ENCODE data around the gene RAB18.
"Not testable (repeated sequence)": the region's sequence is repeated elsewhere in the genome, so short reads cannot be mapped to it uniquely, and the experiment has no call there.

RAB18 gene

DNA sequence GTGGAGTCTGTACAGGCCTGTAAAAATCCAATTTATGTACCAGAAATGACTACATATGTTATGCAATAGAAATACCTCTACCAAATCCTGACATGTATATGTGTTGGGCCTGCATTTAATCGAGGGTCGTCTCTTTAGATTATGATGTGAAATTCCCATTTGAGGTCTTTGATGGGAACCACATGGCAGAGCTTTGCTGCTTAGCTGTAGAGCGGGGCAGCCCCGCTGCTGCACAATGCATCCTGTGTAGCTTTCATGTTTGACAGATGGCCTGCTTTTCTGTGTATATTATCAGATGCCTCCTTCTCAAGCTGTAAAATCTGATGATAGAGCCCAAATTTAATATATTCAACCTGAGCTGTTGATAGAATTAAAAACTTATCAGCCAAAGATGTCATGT is 65.8 kb downstream of the RAB18 start:
- in situ Hi-C loops (cut with MboI; ENCODE audit: low sequenced_read_pairs, unreplicated experiment) = loop anchor here (25.0 kb wide), 1 partner anchor 817 kb away; no protein-coding TSS in a partner anchor
- DNase-seq (ENCODE audit: low spot score) = no peak
- TF ChIP-seq, protein P1, sequence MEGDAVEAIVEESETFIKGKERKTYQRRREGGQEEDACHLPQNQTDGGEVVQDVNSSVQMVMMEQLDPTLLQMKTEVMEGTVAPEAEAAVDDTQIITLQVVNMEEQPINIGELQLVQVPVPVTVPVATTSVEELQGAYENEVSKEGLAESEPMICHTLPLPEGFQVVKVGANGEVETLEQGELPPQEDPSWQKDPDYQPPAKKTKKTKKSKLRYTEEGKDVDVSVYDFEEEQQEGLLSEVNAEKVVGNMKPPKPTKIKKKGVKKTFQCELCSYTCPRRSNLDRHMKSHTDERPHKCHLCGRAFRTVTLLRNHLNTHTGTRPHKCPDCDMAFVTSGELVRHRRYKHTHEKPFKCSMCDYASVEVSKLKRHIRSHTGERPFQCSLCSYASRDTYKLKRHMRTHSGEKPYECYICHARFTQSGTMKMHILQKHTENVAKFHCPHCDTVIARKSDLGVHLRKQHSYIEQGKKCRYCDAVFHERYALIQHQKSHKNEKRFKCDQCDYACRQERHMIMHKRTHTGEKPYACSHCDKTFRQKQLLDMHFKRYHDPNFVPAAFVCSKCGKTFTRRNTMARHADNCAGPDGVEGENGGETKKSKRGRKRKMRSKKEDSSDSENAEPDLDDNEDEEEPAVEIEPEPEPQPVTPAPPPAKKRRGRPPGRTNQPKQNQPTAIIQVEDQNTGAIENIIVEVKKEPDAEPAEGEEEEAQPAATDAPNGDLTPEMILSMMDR (IDR thresholded peaks at IDR 0.05; ENCODE audit: borderline replicate concordance, control extremely low read depth, extremely low read depth, insufficient read depth, missing control alignments) = no peak

DNA sequence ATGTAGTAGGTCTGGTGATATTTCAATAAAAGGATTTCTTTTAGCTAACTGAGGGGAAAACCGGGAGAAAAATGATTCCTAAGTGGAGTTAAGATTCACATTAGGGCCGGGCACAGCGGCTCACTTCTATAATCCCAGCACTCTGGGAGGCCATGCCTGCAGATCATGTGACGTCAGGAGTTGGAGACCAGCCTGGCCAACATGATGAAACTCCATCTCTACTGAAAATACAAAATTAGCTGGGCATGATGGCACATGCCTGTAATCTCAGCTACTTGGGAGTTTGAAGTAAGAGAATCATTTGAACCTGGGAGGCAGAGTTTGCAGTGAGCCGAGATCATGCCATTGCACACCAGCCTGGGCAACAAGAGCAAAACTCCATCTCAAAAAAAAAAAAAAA is 72.9 kb downstream of the RAB18 start:
- in situ Hi-C loops (cut with MboI; ENCODE audit: low sequenced_read_pairs, unreplicated experiment); DNase-seq (ENCODE audit: low spot score): not testable (repeated sequence)

DNA sequence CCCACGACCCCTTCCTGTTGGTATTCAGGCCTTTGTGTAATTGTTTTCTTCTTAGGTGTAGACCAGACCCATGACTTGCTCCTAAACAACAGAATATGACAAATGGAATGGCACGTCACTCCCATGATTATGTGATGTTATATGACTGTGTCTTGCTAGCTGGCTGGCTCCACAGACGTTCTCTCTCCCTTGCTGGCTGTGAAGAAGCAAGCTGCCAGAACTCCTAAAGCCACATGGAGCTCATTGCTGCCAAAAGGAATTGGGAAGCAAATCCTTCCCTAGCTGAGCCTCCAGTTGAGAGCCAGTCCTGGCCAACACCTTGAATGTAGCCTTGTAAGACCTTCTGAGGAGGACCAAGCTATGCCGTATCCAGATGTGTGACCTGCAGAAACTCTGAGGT is 74.2 kb downstream of the RAB18 start:
- in situ Hi-C loops (cut with MboI; ENCODE audit: low sequenced_read_pairs, unreplicated experiment) = no loop called here
- DNase-seq (ENCODE audit: low spot score) = no peak
- TF ChIP-seq, protein P1 (IDR thresholded peaks at IDR 0.05; ENCODE audit: borderline replicate concordance, control extremely low read depth, extremely low read depth, insufficient read depth, missing control alignments) = no peak

DNA sequence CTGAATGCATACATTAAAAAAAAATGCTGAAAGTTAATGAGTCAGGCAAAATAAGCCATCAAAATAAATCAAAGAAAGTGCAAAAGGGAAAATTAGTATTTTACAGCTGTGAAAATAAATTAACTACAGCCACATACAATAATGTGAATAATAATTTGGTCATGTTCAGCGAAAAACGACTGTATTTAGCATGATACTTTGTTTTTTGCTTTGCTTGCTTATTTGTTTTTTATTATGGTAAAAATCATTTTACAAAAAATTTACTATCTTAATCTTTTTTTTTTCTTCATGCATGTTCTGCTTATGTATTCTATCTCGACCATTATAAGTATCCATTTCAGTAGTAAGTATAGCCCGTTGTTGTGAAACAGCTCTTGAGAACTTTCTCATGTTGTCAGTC is 77.1 kb downstream of the RAB18 start:
- TF ChIP-seq, protein P1 (IDR thresholded peaks at IDR 0.05; ENCODE audit: borderline replicate concordance, control extremely low read depth, extremely low read depth, insufficient read depth, missing control alignments) = no peak
- no peak for DNase-seq (ENCODE audit: low spot score)

DNA sequence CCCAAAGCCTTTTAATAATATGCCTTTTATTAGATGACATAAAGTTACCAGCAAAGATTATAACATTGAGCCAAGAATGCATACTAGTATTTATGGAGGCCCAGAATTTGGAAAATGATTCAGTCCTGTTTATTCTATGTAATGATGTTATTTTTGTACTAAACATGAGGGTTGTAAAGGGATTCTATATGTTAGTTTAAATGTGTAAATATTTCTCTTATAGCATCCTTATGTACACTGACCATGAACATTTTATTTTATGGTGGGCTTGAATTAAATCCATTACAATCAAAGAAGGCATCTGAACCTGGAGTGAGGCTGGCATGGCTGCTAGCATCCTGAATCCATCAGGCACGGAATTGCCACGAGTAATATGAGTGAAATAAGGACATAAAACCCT is 80.2 kb downstream of the RAB18 start:
- in situ Hi-C loops (cut with MboI; ENCODE audit: low sequenced_read_pairs, unreplicated experiment) = no loop called here
- TF ChIP-seq, protein P1 (IDR thresholded peaks at IDR 0.05; ENCODE audit: borderline replicate concordance, control extremely low read depth, extremely low read depth, insufficient read depth, missing control alignments) = no peak
- no peak for DNase-seq (ENCODE audit: low spot score)

More for the DNA sequence above, 77.1 kb downstream of the RAB18 start:
- in situ Hi-C loops (cut with MboI; ENCODE audit: low sequenced_read_pairs, unreplicated experiment) = no loop called here
